GM18909 (cell line): ENCODE data around the gene DAB1.
"Not testable (repeated sequence)": the region's sequence is repeated elsewhere in the genome, so short reads cannot be mapped to it uniquely, and the experiment has no call there.

Experiments used
- ATAC-seq: cut with Tn5 transposase; IDR thresholded peaks from one replicate; pipeline ENCODE4 v1.9.1; 2021; ENCODE audit warnings: mild to moderate bottlenecking; ENCODE audit not compliant: unreplicated experiment, poor library complexity

The DAB1 gene

DNA sequence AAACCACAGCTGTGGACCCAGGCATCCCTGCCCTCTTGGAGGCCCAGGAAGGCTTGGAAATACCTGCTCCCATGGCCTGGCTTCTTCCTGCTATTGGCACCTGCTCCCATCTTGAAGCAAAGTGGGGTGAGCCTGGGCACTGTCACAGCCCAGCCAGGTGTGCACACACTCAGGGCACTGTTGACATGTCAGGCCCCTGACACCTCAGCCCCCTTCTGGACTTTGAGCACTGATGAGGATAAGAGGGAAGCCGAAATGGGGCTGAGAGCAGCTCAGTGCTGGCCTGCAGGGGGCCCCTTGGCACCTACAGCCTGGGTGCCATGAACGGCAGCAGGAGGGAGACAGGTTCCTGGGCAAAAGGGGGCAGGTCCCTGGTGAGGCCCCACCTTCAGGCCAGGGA, 55.9 kb downstream of the DAB1 start:
- no peak for ATAC-seq

DNA sequence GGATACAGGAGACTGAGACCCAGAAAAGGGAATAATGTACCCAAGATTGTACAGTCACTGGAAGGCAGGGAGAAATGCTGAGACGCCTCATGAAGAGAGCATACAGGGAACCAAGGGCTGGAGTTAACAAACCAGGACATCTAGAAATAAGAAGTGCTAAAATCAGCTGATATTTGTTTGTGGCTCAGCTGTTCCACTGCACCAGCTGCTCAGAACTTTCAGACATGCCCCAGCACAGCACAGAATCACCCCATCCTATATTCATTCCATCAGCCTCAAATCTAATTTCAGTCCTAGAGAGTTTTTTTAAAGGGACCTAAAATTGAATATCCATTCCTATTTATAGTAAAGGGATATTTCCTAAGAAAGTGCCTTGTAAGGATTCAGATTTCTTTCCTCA, 60.2 kb downstream of the DAB1 start:
- ATAC-seq = no peak

DNA sequence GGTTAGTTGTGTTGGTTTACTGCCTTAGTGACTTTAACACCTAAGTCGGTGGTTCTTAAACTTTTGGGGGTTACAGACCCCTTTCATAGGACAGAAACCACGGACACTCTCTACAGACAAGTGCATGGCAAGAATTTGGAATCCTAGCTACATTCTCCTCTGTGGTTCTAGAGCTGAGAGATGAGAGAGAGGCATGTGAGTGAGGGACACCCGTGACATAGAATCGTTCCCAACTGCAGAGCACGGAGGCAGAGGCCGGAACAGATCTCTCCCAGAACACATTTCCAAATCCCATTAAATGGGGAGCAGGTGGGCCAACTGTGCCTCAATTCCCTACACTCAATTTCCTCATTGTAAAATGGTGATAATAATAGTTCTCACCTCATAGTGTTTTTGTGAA, 60.7 kb downstream of the DAB1 start:
- ATAC-seq = no peak

DNA sequence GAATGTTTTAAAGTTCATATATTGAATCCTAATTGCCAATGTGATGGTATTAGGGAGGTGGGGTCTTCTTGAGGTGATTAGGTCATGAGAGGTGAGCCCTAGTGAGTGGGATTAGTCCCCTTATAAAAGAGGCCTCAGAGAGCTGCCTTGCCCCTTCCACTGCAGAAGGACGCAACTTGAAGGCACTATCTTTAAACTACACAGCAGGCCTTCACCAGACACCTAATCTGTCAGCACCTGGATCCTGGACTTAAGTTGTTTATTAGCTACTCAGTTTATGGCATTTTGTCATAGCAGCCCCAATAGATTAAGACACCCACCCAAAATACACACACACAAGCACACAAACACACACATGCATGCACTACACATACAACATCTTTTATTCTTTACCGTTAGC, 61.4 kb downstream of the DAB1 start:
- ATAC-seq = no peak

DNA sequence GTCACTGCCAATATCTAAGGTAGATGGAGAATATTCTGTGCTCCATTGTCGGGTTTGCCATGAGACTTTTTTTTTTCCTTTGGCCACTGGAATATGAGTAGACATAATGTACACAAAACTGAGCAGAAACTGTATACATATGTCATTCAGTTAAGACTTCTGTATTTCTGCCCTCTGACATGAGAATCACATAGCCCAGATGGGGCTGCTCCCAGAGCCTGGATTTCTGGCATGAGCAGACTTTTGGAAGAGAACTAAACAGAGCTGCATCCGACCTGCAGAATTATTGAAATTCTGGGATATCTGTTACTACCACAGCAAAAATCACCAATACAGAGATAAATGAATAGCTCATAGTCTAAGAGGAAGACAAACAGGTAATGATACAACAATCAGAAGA, 62.3 kb downstream of the DAB1 start:
- ATAC-seq = no peak

DNA sequence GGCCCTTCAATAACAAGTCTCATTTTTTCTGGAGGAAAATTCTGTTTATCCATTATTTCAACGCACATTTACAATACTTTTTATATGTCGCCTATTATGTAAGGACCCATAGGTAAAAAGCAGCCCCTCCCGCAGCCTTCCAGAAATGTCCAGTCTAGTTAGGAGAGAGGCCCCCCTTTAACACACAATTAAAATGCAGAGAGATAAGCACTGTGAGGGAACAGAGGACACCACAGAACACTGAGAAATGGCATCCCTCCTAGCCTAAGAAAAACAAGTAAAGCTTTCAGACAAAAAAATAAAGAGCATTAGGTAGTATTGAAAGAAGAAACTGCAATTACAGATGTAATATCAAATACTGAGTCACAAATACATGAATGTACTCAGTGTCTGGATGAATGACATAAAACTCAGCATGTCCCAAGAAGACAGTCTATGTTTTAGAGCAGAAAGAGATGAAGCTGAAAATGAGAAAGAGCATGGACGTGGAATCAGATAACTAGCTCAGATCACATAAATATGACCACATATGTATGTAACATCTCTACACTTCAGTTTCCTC, 62.9 kb downstream of the DAB1 start:
- ATAC-seq = no peak

DNA sequence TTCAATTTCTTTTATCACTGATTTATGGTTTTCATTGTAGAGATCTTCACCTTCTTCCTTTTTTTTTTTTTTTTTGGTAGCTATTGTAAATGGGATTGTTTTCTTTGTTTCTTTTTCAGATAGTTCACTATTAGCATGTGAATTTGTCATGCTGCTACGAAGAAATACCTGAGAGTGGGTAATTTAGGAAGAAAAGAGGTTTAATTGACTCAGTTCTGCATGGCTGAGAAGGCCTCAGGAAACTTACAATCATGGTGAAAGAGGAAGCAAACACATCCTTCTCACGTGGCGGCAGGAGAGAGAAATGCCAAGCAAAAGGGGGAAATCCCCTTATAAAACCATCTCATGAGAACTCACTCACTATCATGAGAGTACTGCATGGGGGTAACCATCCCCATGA, 66.4 kb downstream of the DAB1 start:
- ATAC-seq = no peak

DNA sequence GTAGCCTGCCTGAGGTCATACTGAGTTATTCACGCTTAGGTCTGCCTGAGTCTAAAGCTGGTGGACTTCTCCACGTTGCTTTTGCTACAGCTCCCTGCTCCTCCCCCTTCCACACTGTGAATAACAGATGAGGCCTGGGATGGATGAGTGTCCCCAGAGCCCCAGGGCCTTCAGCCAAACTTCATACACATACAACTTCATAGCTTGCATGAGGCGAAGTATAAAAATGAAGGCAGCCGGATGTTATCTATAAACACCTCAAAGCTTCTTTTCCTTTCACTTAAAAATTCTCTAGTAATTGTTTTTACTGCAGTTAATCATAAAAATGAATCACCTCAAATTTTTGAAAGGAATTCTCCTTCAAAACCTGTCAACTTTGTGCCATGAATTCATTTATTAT, 70.2 kb downstream of the DAB1 start:
- no peak for ATAC-seq

DNA sequence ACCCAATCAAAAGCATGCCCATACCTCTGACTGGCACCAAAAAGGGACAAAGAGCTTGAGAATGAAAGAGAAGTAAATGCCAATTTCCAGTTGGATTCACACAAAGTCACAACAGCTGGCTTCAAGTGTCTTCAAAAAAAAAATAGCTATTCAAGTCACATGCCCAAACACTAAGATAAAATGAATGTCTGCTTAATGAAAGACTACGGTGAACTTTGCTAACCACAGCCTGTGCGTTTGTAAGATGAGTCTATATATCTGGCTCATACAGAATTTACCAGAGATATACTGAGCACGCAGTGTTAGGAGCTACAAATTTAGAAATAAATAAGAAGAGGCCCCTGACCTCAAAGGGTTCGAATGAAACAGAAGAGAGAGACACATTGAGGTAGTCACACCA, 73.2 kb downstream of the DAB1 start:
- no peak for ATAC-seq

DNA sequence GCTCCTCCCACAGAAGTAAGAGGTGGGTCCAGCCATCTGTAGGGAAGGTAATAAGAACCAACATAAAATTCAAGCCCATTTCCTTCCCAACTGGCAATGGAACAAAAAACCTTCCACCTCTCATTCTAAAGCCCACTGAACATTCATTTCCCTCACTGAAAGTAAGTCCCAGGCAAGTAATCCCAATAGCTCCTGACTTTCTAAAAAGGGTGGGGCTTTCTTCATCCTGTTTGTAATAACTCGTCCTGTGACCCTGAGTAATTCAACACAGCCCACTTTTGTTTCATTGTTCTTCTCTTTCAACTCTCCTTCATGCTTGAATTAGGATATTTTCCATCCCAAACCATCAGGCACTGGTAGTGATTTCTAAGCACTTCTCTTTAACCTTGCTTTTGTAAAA, 74.9 kb downstream of the DAB1 start:
- no peak for ATAC-seq

DNA sequence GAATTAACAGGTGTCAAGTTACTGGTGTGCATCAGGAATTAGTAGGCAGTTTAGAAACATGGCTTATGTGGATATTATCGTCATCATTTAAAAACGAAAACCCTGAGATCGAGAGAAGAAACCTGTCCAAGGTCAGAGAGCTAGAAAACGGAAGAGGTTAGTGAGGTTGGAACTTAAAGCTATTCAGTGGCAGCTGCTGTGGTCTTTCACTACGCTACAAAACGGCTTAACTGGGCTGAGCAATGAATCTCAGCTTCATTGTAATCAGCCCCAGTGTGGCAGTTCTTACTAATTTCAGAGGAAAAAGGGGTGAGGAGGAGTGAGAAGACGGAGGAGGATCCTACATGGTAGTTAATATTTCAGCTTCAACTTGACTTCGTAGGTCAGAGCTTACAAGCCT, 77.9 kb downstream of the DAB1 start:
- no peak for ATAC-seq

DNA sequence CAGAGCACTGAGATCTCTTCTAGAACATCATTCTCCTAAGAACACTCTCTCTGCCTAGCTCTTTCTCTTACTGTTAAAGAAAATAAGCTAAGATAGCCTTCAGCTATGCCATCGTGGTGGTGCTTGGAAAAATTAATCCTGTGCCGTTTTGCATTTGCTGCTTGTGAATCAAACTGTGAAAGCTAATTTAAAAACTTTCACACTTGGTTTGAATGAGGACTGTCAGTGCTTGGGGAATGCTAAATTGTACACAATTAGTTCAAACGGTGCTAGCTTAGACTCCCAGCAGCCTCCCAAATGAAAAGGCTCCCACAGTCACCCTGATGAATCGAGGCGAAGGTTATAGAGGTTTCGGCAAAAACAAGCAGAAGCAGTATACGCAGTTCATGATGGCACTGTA, 79.6 kb downstream of the DAB1 start:
- no peak for ATAC-seq

DNA sequence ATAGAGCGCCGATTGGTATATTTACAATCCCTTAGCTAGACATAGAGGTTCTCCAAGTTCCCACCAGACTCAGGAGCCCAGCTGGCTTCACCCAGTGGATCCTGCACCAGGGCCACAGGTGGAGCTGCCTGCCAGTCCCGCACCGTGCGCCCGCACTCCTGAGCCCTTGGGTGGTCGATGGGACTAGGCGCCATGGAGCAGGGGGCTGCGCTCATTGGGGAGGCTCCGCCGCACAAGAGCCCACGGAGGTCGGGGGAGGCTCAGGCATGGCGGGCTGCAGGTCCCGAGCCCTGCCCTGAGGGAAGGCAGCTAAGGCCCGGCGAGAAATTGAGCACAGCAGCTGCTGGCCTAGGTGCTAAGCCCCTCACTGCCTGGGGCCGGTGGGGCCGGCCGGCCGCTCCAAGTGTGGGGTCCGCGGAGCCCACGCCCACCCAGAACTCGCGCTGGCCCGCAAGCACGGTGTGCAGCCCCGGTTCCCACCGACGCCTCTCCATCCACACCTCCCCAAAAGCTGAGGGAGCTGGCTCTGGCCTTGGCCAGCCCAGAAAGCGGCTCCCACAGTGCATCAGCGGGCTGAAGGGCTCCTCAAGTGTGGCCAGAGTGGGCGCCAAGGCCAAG, 80.5 kb downstream of the DAB1 start:
- ATAC-seq = not testable (repeated sequence)

DNA sequence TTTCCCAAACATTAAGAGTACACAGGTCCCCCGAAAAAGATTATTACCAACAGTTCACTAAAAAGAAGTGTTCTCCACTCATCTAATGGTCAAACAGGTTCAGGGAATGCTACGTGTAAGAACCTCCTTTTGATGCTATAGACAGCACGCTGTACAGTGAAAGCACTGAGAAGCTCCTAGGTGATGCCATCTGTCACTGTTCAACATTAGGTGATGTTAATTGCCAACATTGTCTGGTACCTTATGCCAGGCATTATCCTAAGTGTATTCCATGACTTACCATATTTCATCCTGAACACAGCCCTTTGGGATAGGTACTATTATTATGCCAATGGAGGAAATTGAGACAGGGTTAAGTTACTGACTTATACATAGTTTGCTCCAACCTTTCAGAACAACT, 82.1 kb downstream of the DAB1 start:
- no peak for ATAC-seq

DNA sequence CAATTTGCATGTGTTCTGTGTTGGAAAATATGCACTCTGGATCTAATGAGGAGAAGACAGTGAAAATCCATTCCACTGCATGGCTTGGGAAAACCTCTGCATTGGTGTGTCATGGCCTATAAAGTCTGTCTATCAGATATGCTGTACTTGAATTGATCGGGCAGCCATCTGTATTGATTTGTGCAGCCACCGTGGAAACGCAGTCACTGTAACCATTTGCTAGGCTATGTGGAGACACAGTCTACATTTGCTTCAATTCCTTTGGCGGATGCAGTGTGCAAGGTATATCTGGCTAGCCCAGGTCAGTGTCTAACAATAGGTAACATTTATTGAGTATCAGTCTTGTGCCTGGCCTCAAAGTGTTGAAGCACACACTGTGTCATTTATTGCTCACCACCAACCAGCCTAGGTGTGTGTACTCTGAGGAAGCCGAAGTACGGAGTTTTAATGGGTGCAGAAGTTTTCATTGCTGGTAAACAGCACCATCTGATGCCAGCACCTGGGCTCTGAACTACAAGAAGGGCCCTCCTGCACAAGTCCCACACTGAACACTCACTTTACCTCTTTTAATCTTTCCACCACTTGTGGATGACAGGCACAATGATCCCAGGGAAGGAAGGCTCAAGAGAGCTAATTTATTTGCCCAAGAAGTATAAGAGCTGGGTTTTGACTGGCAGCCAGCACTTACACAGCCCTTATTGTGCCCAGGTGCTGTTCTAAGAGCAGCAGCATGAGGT, 83.4 kb downstream of the DAB1 start:
- ATAC-seq = no peak

DNA sequence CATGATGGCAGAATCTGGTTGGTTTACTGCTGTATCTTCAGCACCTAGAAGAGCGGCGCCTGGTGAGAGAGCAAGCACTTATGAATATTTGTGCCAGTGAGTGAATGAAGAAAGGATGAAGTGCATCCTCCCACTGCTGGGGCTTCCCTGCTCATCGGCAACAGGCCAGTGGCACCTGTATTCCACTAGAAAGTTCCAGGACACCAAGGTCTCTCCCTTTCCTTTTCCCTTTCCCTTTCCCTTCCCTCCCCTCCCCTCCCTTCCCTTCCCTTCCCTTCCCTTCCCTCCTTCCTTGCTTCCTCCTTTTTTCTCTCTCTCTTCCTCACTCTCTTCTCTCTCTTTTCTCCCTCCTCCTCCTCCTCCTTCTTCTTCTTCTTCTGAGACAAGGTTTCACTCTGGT, 86.2 kb downstream of the DAB1 start:
- no peak for ATAC-seq

DNA sequence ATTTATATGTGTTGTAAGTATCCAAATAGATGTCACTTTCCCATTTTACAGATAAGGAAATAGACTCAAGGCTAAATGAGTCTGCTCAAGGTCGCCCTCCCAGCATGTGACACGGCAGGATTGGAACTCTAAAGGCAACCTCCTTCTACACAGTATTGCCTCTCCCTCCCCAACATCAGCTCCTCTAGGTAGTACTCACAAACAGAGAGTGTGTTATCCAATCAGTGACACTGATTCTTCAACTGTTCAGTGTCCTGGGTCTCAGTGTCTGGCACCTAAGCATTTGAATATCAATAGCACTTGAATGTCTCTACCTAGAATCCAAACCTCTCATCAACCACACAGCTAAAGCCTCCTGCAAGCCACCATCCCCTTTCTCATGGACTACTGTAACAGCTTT, 87.1 kb downstream of the DAB1 start:
- no peak for ATAC-seq

DNA sequence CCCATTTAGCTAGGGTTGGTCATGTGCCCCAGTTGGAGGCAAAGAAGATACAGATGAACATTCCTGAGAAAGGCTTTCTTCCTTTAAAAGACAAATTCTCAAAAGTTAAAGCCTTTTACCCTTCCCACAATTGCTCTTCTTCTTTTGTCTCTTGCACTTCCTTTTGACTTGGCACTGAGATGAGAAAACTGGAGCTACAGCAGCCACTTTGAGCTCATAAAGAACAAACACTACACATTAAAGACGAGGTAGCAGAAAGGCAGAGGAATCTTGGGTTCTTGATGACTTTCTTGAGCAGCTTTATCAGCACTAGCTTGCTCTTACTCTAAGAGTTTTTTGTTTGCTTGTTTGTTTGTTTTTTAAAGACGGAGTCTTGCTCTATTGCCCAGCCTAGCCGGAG, 92.2 kb downstream of the DAB1 start:
- ATAC-seq = no peak

DNA sequence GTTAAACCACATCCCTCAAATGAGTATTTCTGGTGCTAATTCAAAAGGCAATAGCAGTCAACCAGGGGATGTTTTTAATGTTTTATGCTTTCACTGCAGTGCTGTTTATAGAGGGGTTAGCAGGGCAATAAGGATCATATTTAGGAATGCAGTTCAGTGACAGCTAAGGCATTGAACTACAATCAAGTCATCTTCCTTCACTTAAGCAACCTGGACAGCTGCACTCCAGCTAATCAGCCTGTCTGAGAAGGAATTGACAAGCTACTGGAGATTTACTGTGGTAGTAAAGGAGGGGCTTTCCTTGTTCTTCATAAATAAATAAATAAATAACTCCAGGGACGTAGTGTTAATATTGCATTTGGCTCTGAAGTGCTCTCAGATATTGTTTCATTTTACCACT, 93.9 kb downstream of the DAB1 start:
- no peak for ATAC-seq

DNA sequence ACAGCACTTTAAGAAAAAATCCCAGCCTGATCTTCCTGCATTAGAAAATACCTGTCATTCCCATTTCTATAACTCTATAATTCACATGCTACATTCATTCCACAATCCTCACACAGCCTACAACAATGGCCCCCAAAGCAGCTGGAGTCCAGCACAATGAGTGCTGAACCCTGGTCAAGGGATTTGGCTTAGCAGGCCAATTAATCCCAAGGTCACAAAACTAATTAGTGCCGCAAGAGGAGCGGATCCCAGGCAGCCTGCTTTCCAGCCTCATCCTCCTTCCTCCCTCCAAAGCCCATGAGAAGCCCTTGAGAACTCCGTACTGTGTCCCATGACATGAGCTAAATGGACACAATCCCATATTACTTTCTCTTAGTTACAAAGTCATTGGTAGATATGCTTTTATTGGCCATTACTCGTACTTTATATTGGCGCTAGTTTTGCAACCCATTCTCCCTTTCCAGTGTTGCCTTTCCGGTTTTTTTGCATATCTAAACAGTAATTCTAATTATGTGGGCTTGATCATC, 94.8 kb downstream of the DAB1 start:
- ATAC-seq = no peak

DNA sequence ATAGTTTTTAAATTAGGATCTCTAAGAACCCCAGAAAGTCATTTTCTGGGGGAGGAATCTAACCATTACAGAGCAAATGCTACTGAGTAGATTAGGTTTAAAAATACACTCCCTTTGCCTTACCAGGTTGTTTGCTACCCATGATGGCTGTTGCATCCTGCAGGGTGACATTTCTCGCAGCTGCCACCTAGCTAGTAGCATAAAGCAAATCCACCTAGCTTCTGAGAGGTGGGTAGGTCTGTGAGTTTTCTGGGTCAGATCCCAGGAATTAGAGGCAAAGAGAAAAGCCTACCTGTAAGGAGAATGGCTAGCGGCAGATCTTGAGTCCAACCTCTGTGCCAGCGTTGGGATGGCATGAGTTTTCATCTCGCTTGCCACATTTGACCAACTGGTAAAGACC, 95.9 kb downstream of the DAB1 start:
- no peak for ATAC-seq

DNA sequence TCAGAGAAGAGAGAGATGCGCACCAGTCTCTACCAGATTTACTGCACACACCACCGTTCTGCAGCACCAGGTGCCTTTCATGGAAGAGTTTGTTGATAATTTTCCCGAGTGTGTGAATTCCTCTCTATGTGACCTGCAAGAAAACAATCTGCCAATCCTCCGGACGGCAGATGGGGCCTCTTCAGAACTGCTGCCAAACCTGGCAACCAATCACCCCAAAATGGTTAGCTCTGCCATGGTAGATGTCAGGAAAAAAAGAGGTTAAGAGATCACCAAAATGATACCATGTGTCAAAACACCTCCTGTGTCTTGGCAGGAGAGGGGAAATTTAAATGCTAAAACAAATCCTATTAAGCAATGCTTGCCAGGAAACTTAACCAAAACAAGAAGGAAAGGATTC, 96.5 kb downstream of the DAB1 start:
- no peak for ATAC-seq
